ENCODE results near the gene CCM2. TPM values are rescaled to one million over a fixed set of nuclear protein-coding genes. Genes with fewer than 3 reads are reported as not detected.

The CCM2 gene
- total RNA-seq, 2 experiments from 2014 or later: 58.9 to 89.1 TPM

DNA sequence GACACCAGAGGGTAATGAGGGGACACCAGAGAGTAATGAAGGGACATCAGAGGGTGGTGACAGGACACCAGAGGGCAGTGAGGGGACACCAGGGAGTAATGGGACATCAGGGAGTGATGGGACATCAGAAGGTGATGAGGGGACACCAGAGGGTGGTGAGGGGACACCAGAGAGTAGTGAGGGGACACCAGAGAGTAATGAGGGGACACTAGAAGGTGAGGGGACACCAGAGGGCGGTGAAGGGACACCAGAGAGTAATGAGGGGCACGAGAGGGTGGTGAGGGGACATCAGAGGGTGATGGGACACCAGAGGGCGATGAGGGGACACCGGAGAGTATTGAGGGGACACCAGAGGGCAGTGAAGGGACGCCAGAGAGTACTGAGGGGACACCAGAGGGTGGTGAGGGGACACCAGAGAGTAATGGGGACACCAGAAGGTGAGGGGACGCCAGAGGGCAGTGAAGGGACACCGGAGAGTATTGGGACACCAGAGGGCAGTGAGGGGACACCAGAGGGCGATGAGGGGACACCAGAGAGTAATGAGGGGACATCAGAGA lies 78.2 kb downstream of the CCM2 start:
- no peak overlapping the region for H3K4me2 ChIP-seq (ENCODE audit: low read length)
- no peaks in the 10 kb centered on the region for H4K20me1 ChIP-seq (ENCODE audit: insufficient read depth, low read length)
- ChIA-PET CTCF (ENCODE audit: unreplicated experiment) (no interaction called here), POLR2A (no interaction called here)
- H3K36me3 ChIP-seq (ENCODE audit: insufficient read depth, low read length): peaks cover 48% of the 10 kb centered on the region
- H3K9me3 ChIP-seq (ENCODE audit: low read length): no peaks in the 10 kb centered on the region
- no peak overlapping the region for H3K4me3 ChIP-seq (ENCODE audit: low read depth, low read length, poor library complexity, severe bottlenecking)
- H3K27ac ChIP-seq (ENCODE audit: low read depth, low read length, poor library complexity, severe bottlenecking): no peak overlapping the region
- no peak for DNase-seq (ENCODE audit: low spot score)
- no peaks in the 10 kb centered on the region for H3K79me2 ChIP-seq (ENCODE audit: insufficient read depth, low read depth, low read length)
- intact Hi-C loops (cut with micrococcal nuclease; ENCODE audit: unreplicated experiment): loop anchor here (5.0 kb wide), 1 partner anchor 59 kb away; no protein-coding TSS in a partner anchor
- no peaks in the 10 kb centered on the region for H3K4me1 ChIP-seq (ENCODE audit: insufficient read depth, low read length, poor library complexity, severe bottlenecking)
- TF ChIP-seq EZH2phosphoT487 (IDR thresholded peaks at IDR 0.05; ENCODE audit: borderline replicate concordance, low read depth, low read length): no peak
- TF ChIP-seq, protein P1, sequence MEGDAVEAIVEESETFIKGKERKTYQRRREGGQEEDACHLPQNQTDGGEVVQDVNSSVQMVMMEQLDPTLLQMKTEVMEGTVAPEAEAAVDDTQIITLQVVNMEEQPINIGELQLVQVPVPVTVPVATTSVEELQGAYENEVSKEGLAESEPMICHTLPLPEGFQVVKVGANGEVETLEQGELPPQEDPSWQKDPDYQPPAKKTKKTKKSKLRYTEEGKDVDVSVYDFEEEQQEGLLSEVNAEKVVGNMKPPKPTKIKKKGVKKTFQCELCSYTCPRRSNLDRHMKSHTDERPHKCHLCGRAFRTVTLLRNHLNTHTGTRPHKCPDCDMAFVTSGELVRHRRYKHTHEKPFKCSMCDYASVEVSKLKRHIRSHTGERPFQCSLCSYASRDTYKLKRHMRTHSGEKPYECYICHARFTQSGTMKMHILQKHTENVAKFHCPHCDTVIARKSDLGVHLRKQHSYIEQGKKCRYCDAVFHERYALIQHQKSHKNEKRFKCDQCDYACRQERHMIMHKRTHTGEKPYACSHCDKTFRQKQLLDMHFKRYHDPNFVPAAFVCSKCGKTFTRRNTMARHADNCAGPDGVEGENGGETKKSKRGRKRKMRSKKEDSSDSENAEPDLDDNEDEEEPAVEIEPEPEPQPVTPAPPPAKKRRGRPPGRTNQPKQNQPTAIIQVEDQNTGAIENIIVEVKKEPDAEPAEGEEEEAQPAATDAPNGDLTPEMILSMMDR (conservative IDR thresholded peaks at IDR 0.05; ENCODE audit: low read length): no peak
- no peaks in the 10 kb centered on the region for H3K9me2 ChIP-seq (ENCODE audit: insufficient read depth, low read length)
- BruUV-seq (replicated peaks): no TSS peak
- no peak overlapping the region for H2AFZ ChIP-seq (ENCODE audit: low read length)

GRCh38 chr7:45080265-45080957 lies 80.4 kb downstream of the CCM2 start:
- no peak for TF ChIP-seq EZH2phosphoT487 (IDR thresholded peaks at IDR 0.05; ENCODE audit: borderline replicate concordance, low read depth, low read length)
- TF ChIP-seq, protein P1 (conservative IDR thresholded peaks at IDR 0.05; ENCODE audit: low read length): no peak
- Histone ChIP-seq H3K9me2 (ENCODE audit: insufficient read depth, low read length) (no peaks in the 10 kb centered on the region), H3K27ac (ENCODE audit: low read depth, low read length, poor library complexity, severe bottlenecking) (no peak overlapping the region), H3K36me3 (ENCODE audit: insufficient read depth, low read length) (peaks cover 25% of the 10 kb centered on the region), H3K79me2 (ENCODE audit: insufficient read depth, low read depth, low read length) (no peaks in the 10 kb centered on the region), H3K4me1 (ENCODE audit: insufficient read depth, low read length, poor library complexity, severe bottlenecking) (no peaks in the 10 kb centered on the region), H3K9me3 (ENCODE audit: low read length) (no peaks in the 10 kb centered on the region), H3K4me2 (ENCODE audit: low read length) (no peak overlapping the region), H2AFZ (ENCODE audit: low read length) (no peak overlapping the region), H4K20me1 (ENCODE audit: insufficient read depth, low read length) (no peaks in the 10 kb centered on the region), H3K4me3 (ENCODE audit: low read depth, low read length, poor library complexity, severe bottlenecking) (no peak overlapping the region)
- BruUV-seq (replicated peaks): no TSS peak
- DNase-seq (ENCODE audit: low spot score): no peak
- POLR2A ChIA-PET: interaction anchor here (0.9 kb wide), 1 partner anchor 79 kb away, joined by 3 read pairs; no protein-coding TSS in a partner anchor
- CTCF ChIA-PET (ENCODE audit: unreplicated experiment): no interaction called here
- intact Hi-C loops (cut with micrococcal nuclease; ENCODE audit: unreplicated experiment): no loop called here
